SKM-1 treated with dmso at 0.1 percent for 144 hours (cell line): ENCODE results near the gene ATP9B.

ENCODE experiments used
- DNase-seq: peaks from one replicate; lab custom pipeline; 2025; ENCODE audit not compliant: unreplicated experiment; lab: John Stamatoyannopoulos, UW

Gene ATP9B

GRCh38 chr18:79068937-79069716 lies at the start of gene ATP9B:
Gene ATP9B (plus strand): TSS chr18:79069394. CDS start chr18:79069411, 17 bp downstream.
- DNase-seq = peak; percentile 97

GRCh38 chr18:79019881-79020280 lies 49.3 kb upstream of the ATP9B start:
- DNase-seq = no peak

- DNase-seq = no peak
Observed at GRCh38 chr18:79022603-79023002, 46.6 kb upstream of the ATP9B start.

GRCh38 chr18:79026491-79026890 lies 42.7 kb upstream of the ATP9B start:
- no peak for DNase-seq

GRCh38 chr18:79030680-79031079 lies 38.5 kb upstream of the ATP9B start:
- DNase-seq = no peak

GRCh38 chr18:79042276-79042675 lies 26.9 kb upstream of the ATP9B start:
- no peak for DNase-seq

GRCh38 chr18:79043288-79043687 lies 25.9 kb upstream of the ATP9B start:
- DNase-seq = no peak

- no peak for DNase-seq
Observed at GRCh38 chr18:79046522-79046921, 22.7 kb upstream of the ATP9B start.

GRCh38 chr18:79047556-79048244 lies 21.5 kb upstream of the ATP9B start:
- no peak for DNase-seq

- DNase-seq = no peak
Observed at GRCh38 chr18:79048245-79048632, 21.0 kb upstream of the ATP9B start.

GRCh38 chr18:79049506-79049905 lies 19.7 kb upstream of the ATP9B start:
- no peak for DNase-seq

GRCh38 chr18:79050005-79050404 lies 19.2 kb upstream of the ATP9B start:
- DNase-seq = no peak

- DNase-seq = no peak
Observed at GRCh38 chr18:79056827-79057367, 12.3 kb upstream of the ATP9B start.

- DNase-seq = no peak
Observed at GRCh38 chr18:79058007-79058406, 11.2 kb upstream of the ATP9B start.

GRCh38 chr18:79062806-79063205 lies 6.4 kb upstream of the ATP9B start:
- no peak for DNase-seq

GRCh38 chr18:79064228-79064627 lies 5.0 kb upstream of the ATP9B start:
- DNase-seq = no peak

GRCh38 chr18:79065802-79066201 lies 3.4 kb upstream of the ATP9B start:
- no peak for DNase-seq

- no peak for DNase-seq
Observed at GRCh38 chr18:79067611-79068010, 1.6 kb upstream of the ATP9B start.

GRCh38 chr18:79068341-79068936 lies 755 bp upstream of the ATP9B start:
- DNase-seq = no peak

GRCh38 chr18:79069717-79070151 lies 540 bp downstream of the ATP9B start:
- DNase-seq = no peak

- no peak for DNase-seq
Observed at GRCh38 chr18:79070486-79070885, 1.3 kb downstream of the ATP9B start.

- peak; percentile 26 for DNase-seq
Observed at GRCh38 chr18:79071037-79071436, 1.8 kb downstream of the ATP9B start.
